COLO668 (cell line): ENCODE measurements around the gene MET.
"Not testable (repeated sequence)": the region's sequence is repeated elsewhere in the genome, so short reads cannot be mapped to it uniquely, and the experiment has no call there.

Experiments
- DNase-seq: peaks from one replicate; lab custom pipeline; 2025; ENCODE audit not compliant: unreplicated experiment; lab: John Stamatoyannopoulos, UW

MET gene

DNA sequence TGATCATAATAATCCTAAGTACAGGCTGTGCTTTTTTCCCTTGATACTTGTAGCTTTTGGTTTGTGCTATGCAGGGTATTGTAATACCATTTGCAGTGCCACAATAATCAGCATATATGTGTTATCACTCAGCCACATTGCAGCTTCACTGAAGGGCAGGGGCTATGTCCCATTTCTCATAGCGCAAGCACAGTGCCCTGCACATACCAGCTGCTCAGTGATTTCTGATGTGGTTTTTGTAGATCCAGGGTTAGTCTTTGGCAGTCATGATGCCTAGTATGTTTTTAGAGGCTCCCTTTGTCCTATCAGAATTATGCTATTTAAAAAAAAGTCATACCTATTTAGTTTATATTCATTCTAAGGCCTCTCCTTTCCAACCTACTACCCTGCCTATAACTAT is 25.8 kb downstream of the MET start:
- DNase-seq = no peak

DNA sequence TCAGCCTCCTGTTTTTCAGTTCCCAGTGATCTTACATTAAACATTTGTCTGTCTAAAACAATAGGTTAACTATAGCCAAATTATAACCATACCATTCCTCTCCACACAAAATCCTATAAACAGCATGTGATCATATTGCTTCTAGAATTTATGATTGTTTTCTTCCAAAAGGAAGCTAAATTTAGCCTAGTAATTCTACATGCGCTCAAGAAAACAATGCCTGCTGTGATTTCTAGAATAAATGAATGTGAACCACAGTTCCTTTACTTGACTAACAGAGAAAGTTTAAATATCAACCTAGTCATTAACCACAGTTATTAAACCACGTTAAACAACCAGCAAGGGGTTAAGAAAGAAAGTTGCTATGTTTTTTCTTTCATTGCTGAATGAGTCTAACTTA is 26.4 kb downstream of the MET start:
- no peak for DNase-seq

GRCh38 chr7:116698930-116699721 is 27.1 kb downstream of the MET start:
- DNase-seq = peak; percentile 91

- no peak for DNase-seq
These were observed 27.7 kb downstream of the MET start for GRCh38 chr7:116699722-116700120.

GRCh38 chr7:116702046-116702785 is 30.2 kb downstream of the MET start:
- DNase-seq = no peak

- DNase-seq = no peak
These were observed 32.7 kb downstream of the MET start for GRCh38 chr7:116704650-116705228.

- DNase-seq = no peak
These were observed 33.4 kb downstream of the MET start for GRCh38 chr7:116705419-116705818.

- no peak for DNase-seq
These were observed 34.7 kb downstream of the MET start for GRCh38 chr7:116706668-116707126.

- DNase-seq = no peak
These were observed 35.3 kb downstream of the MET start for GRCh38 chr7:116707289-116707688.

DNA sequence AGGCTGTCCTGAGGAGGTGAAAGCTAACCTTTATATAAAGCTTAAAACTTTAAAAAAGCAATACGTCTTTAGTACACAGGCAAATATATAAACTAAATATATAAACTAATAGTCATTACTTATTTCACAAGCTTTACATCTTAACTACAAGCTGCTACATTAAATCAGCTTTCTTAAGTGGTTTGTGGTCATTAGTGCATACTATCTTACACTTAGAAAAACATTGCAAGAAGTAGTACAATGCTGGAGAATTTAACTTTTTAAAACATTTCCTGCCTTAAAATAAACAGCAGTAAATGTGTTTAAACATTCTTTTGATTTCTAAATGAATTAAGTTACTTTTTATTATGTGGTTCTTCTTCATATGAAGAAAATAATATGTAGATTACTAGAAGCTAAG is 36.3 kb downstream of the MET start:
- DNase-seq = no peak

DNA sequence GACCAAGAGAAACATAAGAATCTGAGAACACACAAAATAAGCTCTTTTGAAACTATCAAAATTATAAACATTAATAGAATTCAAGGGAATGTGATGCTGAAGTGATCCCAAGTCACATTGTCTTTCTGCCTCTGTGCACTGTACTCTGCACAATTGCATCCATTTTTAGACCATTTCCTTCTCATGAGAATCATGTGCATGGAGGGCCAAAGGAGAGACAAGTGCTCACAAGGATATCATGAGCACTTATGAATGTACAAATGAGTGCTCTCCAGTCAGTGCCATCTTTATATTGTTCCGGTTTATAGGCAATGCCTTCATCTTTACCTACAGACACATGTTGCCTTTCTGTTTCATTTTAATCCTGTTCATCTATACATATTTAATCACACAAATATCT is 36.9 kb downstream of the MET start:
- DNase-seq = no peak

DNA sequence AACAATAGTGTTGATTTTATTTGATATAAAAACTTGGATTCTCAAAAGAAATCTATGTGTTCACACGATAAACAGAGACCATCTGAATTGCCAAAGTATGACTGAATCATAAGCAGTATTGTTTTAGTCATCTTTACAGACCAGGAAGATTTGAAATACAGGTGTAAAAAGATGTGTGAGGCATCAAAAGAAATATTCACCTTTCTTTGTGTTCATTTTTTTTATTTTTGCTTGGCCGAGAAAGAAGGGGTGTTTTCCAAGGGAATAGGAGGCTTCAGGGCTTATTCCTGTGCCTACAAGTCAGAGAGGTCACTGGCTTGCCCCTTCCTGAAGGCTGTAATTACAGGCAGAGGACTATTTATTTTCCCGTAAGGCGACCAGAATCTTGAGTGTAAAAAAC is 37.3 kb downstream of the MET start:
- no peak for DNase-seq

GRCh38 chr7:116710764-116711452 is 38.9 kb downstream of the MET start:
- no peak for DNase-seq

GRCh38 chr7:116711790-116712189 is 39.8 kb downstream of the MET start:
- no peak for DNase-seq

GRCh38 chr7:116713500-116713899 is 41.5 kb downstream of the MET start:
- DNase-seq = no peak

DNA sequence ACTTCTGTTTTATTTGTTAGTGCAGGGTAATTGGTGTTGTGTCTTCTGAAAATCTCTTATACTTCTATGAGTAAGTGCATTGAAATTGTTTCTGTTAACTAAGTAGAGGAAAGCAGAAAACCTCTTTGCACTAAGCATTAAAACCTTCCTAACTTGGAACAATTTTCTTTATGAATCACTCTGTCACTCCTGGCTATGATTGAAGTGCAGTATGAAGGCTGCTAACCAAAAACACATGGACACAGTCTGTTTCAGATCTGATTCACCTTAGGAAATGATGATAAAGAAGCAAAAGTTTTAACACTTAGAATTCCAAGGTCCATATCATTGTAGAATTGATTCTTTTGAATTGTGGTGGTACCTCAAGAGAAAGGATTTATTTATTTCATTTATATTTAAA is 41.9 kb downstream of the MET start:
- DNase-seq = no peak

DNA sequence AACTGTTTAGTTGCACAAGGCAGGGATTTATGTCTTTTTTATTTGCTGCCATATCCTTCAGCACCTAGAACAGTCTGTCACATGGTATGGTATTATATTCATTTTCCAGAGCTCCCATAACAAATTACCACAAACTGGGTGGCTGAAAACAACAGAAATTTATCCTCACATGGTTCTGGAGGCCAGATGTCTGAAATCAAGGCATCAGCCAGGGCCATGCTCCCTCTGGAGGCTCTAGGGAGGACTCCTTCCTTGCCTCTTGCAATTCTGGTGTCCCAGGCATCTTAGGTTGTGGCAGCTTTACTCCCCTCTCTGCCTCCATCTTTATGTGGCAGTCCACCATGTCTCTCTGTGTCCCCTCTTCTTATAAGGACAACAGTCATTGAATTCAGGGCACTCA is 43.1 kb downstream of the MET start:
- DNase-seq = no peak

DNA sequence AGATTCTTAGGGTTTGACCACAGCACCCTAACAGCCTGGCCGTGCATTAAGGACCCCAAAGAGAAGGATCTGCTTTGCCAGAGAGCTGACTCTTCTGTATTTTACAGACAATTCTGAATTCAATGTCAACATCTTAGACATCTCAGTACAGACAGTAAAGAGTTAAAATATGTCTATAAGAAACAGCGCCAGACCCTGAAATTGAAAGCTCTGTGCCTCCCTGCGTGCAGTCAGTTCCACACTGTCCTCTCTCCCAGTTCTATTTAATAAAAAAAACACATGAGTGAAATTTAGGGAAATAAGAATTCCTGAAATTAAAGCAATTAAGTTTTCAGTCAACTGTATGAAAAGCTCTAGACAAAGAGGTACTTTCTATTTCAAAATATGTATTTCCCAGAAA is 45.1 kb downstream of the MET start:
- no peak for DNase-seq

DNA sequence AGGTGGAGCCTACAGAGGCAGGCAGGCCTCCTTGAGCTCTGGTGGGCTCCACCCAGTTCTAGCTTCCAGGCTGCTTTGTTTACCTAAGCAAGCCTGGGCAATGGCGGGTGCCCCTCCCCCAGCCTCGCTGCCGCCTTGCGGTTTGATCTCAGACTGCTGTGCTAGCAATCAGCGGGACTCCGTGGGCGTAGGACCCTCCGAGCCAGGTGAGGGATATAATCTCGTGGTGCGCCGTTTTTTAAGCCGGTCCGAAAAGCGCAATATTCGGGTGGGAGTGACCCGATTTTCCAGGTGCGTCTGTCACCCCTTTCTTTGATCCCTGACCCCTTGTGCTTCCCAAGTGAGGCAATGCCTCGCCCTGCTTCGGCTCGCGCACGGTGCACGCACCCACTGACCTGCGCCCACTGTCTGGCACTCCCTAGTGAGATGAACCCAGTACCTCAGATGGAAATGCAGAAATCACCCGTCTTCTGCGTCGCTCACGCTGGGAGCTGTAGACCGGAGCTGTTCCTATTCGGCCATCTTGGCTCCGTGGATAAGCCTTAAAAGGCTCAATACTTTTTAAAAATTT is 52.0 kb downstream of the MET start:
- DNase-seq = not testable (repeated sequence)

DNA sequence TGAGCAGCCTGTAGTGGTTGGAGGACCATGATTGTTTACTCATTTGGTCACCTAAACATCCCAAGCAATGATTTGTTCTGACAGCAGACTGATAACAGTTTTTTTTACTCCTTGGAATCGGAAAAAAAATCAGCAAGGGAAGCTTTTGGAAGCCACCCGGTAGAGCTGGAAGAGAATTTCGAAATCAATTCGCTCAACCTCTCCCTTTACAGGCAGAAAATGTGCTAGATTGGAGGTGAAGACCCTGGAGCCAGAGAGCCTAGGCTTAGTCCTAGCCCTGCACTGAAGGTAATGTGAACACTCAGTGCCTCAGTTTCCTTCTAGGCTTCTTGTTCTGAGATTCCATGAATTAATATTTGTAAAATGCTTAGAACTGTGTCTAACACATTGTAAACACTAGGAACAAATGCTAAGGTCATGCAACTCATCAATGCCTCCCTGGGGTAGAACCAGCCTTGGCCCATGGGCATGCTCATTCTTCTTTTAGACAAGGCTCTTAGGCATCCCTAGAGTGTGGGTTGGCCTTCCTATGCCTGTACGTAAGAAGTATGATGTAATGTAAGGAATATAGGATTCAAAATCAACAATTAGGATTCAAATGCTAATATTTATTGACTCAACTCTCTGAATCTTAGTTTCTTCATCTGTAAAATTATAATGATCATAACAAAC is 52.7 kb downstream of the MET start:
- no peak for DNase-seq

GRCh38 chr7:116726149-116726548 is 54.2 kb downstream of the MET start:
- DNase-seq = no peak
